GM13977 (cell line): Measurements from ENCODE around the gene GPR151.

Experiments
- DNase-seq: peaks from one replicate; pipeline ENCODE4 v3.0.0; 2012; ENCODE audit warnings: low spot score
- in situ Hi-C: fragments of 300-500 bp; cut with MboI; formaldehyde crosslinking; loops from one replicate; pipeline ENCODE4 v1.12.0; 2022; ENCODE audit warnings: low sequenced_read_pairs, low pct_unique_long_range_greater_than_20kb, mixed read lengths, inconsistent platforms; ENCODE audit not compliant: unreplicated experiment
- TF ChIP-seq, protein P1 (sequence below): IDR thresholded peaks from 2 replicates; pipeline ENCODE4 v1.5.1; 2012; ENCODE audit warnings: mild to moderate bottlenecking, control low read depth; ENCODE audit not compliant: insufficient read depth; ENCODE audit errors: extremely low read depth, missing control alignments

Gene GPR151

GRCh38 chr5:146513462-146513861 lies 2.5 kb downstream of the GPR151 start:
- TF ChIP-seq, protein P1, sequence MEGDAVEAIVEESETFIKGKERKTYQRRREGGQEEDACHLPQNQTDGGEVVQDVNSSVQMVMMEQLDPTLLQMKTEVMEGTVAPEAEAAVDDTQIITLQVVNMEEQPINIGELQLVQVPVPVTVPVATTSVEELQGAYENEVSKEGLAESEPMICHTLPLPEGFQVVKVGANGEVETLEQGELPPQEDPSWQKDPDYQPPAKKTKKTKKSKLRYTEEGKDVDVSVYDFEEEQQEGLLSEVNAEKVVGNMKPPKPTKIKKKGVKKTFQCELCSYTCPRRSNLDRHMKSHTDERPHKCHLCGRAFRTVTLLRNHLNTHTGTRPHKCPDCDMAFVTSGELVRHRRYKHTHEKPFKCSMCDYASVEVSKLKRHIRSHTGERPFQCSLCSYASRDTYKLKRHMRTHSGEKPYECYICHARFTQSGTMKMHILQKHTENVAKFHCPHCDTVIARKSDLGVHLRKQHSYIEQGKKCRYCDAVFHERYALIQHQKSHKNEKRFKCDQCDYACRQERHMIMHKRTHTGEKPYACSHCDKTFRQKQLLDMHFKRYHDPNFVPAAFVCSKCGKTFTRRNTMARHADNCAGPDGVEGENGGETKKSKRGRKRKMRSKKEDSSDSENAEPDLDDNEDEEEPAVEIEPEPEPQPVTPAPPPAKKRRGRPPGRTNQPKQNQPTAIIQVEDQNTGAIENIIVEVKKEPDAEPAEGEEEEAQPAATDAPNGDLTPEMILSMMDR: no peak
- in situ Hi-C loops: no loop called here
- DNase-seq: no peak

DNA sequence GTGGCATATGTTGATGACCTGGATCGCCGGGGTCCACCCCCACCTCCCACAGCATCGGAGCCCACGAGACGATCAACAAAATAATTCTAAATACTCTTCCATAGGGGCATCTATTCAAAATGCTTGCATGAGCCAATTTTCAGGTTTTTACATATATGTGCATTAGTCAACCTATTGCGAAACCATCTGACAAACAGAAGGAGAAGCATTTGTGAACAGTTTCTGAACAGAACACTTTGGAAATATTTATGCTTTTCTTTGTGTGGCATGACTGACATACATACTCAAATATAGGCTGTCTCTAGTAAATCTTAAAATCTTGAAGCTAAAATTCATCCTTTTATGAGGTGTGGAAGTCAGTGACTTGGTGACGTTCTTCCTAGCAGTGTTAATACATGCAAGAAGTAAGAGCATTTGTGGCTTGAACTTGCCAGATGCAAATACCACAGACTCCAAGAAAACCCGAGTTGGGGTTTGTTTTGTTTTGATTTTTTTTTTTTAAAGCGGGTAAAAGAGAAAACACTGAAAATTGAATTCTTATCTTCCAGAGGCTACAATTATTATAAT lies 5.3 kb downstream of the GPR151 start:
- TF ChIP-seq, protein P1: no peak

GRCh38 chr5:146507428-146507827 lies 8.6 kb downstream of the GPR151 start:
- no peak for DNase-seq
- TF ChIP-seq, protein P1: no peak
- in situ Hi-C loops: no loop called here

More for the DNA sequence above, 5.3 kb downstream of the GPR151 start:
- DNase-seq: no peak
- in situ Hi-C loops: no loop called here

DNA sequence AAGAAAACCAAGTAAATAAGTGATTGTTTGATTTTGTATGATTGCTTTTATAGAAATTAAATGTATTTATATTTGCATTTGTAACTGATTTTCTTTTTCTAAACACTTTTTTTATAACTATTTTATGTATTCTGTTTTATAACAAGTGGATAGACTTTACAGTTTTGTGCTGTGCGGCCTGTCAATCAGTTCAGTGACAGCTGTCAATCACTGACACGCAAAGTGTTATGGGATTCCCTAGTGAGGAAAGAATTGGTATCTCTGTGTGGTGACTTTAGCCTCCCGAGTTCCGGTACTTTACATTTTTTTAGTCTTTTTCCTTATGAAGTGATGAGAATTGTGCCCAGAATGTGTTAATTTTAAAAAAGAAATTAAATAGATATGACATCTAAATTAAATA lies 16.3 kb downstream of the GPR151 start:
- in situ Hi-C loops: no loop called here
- TF ChIP-seq, protein P1: no peak
- no peak for DNase-seq

GRCh38 chr5:146494656-146495055 lies 21.3 kb downstream of the GPR151 start:
- TF ChIP-seq, protein P1: no peak
- no peak for DNase-seq
- in situ Hi-C loops: no loop called here

DNA sequence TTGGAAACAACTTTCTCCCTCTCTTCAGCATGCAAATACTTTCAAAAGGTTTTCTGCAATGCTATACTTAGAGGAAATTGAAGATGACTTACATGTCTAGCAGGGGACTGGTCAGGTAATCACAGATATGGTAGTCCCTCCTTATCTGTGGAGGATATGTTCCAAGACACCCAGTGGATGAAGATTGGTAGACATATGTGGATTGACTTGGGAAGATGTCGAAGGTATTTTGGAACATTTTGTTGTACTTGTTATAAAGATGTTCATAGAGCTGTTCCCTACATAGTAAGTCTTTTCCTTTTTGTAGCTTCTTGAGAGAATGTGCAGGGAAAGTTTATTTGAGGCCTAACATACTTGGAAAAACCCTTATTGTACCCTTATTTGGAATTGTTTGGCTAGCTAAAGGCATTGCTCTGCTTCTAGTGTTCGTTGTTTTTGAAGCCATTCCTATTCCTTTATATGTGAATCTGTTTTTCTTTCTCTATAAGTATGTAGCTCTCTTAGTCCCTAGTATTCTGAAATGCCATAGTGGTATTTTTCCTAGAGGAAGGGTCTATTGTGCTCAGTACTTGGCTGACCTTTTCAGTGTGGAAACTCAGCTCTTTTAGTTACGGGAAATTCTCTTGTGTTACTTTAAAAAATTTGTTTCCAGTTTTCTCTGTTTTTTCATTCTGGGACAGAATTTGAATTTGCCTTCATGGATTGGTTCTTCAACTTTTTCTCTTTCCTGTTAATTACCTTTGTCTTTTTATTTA lies 25.7 kb downstream of the GPR151 start:
- DNase-seq: no peak
- TF ChIP-seq, protein P1: no peak
- in situ Hi-C loops: no loop called here
